Loucy (cell line): ENCODE results near the gene KIF2C.

Experiments
- EZH2phosphoT487 ChIP-seq: fragments of 200-600 bp; IDR thresholded peaks from 2 replicates; pipeline ENCODE4 v1.6.1; 2018; ENCODE audit warnings: antibody characterized with exemption, mild to moderate bottlenecking, moderate library complexity, borderline replicate concordance
- TF ChIP-seq, protein P1 (sequence below): fragments of 200-600 bp; sonication (generic); conservative IDR thresholded peaks from 2 replicates; pipeline ENCODE4 v1.5.1; 2014; ENCODE audit warnings: mild to moderate bottlenecking, antibody characterized with exemption, low read length

DNA sequence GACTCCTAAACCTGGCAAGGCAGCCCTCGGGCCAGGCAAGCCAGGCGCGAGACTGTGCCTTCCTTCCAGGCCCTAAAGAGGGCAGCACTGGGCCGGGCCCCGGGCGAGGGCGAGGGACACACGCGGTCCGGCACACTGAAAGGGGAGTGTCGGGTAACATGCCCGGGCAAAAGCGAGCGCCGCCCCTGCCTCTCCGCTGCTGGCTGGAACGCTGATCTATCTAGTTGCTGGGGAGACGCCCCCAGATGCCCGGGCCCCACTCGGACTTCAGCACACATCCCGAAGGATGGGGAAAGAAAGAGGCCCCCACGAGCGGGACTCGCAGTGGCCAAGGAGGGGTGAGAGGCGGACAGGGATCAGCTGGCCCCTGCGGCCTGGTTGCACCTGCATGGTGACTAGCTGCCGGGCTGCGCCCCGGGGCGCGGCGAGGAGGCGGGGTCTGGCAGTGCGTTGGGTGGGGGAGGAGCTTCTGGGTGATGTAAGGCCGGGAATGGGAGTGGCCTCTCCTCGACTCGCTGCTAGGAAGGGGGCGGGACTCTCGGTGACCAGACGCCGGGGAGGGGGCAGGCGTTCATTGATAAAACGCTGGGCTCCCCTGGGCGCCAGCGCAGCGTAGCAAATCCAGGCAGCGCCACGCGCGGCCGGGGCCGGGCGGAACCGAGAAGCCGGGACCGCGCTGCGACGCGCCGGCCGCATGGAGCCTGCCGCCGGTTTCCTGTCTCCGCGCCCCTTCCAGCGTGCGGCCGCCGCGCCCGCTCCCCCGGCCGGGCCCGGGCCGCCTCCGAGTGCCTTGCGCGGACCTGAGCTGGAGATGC lies 60.3 kb downstream of the KIF2C start, which contains the start of gene PLK3:
- TF ChIP-seq, protein P1, sequence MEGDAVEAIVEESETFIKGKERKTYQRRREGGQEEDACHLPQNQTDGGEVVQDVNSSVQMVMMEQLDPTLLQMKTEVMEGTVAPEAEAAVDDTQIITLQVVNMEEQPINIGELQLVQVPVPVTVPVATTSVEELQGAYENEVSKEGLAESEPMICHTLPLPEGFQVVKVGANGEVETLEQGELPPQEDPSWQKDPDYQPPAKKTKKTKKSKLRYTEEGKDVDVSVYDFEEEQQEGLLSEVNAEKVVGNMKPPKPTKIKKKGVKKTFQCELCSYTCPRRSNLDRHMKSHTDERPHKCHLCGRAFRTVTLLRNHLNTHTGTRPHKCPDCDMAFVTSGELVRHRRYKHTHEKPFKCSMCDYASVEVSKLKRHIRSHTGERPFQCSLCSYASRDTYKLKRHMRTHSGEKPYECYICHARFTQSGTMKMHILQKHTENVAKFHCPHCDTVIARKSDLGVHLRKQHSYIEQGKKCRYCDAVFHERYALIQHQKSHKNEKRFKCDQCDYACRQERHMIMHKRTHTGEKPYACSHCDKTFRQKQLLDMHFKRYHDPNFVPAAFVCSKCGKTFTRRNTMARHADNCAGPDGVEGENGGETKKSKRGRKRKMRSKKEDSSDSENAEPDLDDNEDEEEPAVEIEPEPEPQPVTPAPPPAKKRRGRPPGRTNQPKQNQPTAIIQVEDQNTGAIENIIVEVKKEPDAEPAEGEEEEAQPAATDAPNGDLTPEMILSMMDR, result peak; percentile 79
- no peak for TF ChIP-seq EZH2phosphoT487
